GM18909 (cell line): ENCODE data around the gene TBC1D32.
A peak's percentile ranks its signal among the peaks of the same experiment; 100 is the strongest.
"Not testable (repeated sequence)": the region's sequence is repeated elsewhere in the genome, so short reads cannot be mapped to it uniquely, and the experiment has no call there.

Experiments used
- ATAC-seq: cut with Tn5 transposase; IDR thresholded peaks from one replicate; pipeline ENCODE4 v1.9.1; 2021; ENCODE audit warnings: mild to moderate bottlenecking; ENCODE audit not compliant: unreplicated experiment, poor library complexity

TBC1D32 gene

GRCh38 chr6:121236984-121237383, 97.3 kb downstream of the TBC1D32 start:
- ATAC-seq, result no peak

- ATAC-seq, result no peak
Observed at GRCh38 chr6:121235386-121235785, 98.9 kb downstream of the TBC1D32 start.

DNA sequence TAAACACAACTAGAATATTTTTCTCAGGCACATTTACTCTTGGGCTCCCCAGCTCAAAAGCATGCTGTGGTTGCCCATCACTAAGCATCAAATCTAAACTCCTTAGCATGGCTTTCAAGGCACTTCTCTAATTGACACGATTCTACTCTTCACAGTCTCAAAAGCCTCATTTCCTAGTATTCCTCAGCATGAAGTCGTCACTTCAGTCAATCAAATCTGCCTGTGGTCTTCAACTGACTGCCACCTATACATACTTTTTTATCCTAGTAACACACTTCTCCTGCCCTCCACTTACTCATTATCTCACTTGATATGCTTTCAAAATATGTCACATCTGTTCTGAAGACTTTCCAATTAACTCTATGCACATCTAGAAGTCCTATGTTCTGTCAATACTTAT, 110.3 kb downstream of the TBC1D32 start:
- ATAC-seq, result no peak

DNA sequence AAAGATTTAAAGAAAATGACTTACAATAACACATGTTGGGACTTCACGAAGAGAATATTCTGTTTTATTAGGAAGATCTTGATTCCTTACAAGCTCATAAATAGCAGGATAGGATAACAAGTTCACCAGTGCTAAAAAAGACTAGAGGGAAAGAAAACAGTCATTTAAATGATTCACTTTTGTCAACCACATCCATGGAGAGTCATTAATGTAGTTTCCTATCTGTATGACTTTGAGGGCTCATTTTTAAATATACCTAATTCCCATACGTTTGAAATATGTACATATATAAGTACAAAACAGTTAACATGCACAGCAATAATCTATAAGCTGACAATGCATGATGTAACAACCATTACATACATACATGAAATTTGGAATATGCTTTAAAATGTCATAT, 111.1 kb downstream of the TBC1D32 start:
- no peak for ATAC-seq

- ATAC-seq, result no peak
Observed at GRCh38 chr6:121222656-121223055, 111.6 kb downstream of the TBC1D32 start.

DNA sequence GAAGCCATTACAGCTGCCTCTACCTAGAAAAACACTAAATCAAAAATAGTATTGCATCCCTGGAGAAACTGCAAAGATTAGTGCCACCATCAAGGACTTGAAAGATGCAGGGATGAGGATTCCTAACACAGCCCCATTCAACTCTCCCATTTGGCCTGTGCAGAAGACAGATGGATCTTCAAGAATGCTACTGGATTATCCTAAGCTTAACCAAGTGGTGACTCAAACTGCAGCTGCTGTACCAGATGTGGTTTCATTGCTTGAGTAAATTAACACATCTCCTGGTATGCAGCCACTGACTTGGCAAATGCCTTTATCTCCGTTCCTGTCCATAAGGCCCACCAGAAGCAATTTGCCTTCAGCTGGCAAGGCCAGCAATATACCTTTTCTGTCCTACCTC, 117.4 kb downstream of the TBC1D32 start:
- no peak for ATAC-seq

GRCh38 chr6:121213341-121213740, 120.9 kb downstream of the TBC1D32 start:
- ATAC-seq, result not testable (repeated sequence)

DNA sequence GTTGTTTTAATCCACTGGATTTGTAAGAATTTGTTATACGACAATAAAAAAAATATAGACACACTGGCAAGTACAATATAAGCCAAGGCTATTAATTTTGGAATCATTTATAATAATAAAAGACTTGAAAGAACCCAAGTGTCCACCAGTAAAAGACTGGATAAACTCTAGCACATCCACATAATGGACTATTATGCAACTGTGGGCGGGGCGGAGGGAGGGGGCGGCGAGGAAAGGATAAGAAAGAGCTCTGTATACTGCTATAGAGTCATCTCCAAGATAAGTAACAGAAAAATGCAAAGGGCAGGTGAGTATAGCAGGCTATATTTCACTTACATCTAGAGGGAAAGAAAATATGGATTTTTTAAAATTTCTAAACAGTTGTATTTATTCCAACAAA, 123.3 kb downstream of the TBC1D32 start:
- ATAC-seq, result no peak

DNA sequence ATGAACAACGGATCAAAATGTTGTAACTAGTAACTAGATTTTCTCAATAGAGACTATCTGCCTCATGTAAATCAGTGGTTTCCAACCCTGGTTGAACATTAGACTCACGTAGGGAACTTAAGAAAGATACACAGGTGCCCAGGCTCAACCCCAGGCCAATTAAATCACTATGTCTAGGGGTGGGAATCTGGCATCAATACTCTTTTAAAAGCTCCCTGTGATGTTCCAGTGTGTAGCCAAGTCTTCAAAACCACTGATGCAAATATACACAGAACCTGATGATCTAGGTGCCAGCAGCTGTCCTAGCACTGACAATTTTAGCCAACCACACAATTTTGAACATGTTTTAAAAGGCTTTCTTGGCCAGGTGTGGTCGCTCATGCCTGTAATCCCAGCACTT, 128.7 kb downstream of the TBC1D32 start:
- ATAC-seq, result peak; percentile 82

DNA sequence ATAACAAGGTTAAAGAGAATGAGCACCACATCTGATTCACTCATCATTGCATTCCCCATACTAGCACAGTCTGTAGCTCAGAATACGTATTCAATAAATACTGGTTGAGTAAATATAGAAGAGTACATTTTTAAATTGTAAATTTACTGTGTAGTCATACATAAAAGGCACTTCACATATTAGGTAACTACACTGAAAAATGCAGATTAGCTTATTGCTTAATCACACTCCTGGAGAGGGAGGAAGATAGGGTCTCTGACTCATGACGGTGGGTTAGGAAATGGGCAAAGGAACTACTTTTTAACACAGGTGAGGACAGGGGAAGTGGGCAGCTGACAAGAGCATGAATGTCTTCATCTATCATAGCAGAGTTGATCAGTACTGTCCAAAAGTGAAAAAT, 133.2 kb downstream of the TBC1D32 start:
- no peak for ATAC-seq

GRCh38 chr6:121196042-121196441, 138.2 kb downstream of the TBC1D32 start:
- not testable (repeated sequence) for ATAC-seq

DNA sequence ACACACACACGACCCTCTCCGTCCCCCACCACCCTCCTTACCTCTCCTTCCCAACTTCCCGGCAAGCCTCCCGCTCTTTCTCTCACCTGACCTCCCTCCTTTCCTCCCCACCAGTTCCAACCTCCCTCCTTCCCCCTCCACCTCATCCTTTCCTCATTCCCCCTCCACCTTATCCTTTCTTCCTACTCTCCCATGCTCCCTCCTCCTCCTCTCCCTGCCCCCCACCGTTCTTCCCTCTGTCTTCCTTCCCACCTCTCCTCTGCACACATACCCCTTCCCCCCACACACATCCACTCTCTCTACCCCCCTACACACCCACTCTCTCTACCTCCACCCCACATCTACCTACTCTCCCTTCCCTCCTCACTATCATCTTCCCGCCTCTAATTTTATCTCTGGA, 144.2 kb downstream of the TBC1D32 start:
- ATAC-seq, result no peak

- ATAC-seq, result no peak
Observed at GRCh38 chr6:121188356-121188755, 145.9 kb downstream of the TBC1D32 start.

DNA sequence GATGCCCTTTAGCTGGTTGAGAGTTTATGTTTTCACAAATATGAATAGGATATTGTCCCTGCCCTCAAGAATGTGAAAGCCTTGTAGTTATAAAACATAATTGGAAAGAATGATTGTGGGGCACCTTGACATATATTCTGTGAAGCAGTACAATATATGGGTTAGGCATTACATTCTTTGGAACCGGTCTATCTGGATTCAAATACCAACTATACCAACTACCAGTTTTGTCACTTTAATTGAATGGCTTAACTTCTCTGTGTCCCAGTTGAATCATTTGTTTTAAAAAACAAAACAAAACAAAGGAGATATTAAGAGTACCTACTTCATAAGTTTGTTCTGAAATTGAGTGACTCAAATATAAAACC, 146.5 kb downstream of the TBC1D32 start:
- no peak for ATAC-seq

- ATAC-seq, result no peak
Observed at GRCh38 chr6:121187200-121187832, 147.0 kb downstream of the TBC1D32 start.

DNA sequence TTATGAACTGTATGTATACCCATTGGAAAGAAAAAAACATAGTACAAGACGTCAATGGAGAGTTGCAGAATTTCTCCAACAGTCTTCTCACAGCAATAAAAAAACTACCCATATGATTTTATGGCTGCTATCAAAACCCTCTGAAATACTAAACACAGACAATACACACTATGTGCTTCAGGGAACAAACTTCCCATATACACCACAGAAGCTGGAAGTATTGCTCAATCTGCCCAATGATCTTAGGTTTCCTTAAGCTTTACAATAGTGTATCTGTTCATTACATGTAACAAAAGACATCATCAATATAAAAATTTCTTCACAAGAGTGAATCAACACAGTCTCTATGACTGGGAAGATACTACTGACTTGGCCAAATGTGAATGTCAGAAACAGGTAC, 150.5 kb downstream of the TBC1D32 start:
- ATAC-seq, result no peak

DNA sequence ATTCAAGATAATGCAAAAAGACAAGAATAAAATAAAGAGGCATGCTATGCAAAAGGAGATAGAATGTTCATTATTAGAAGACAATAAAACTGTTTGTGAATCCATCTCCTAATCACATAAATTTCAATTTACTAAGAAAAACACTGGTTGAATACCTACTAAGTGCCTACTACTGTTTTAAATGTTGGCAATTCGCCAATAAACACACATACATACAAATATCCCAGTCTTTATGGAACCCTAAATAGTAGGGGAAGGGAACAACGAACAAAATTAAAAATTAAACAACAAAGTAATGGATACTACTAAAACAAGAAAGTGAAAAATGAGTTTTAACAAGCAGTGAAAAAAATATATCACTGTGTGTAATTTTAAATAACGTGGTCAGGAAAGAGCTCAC, 158.5 kb downstream of the TBC1D32 start:
- ATAC-seq, result no peak

DNA sequence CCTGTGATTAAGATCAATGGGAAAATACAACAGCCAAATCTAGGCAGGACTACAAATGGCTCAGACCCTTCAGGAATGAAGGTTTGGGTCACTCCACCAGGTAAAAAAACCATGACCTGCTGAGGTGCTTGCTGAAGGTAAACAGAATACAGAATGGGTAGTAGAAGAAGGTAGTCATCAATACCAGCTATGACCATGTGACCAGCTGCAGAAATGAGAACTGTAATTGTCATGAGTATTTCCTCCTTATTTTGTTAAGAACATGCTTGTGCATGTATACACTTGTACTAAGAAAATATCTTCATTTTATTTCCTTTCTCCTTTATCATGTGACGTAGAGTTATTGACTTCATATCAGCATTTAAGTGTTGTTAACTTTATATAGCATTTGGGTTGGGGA, 161.8 kb downstream of the TBC1D32 start:
- ATAC-seq, result not testable (repeated sequence)

GRCh38 chr6:121171879-121172278, 162.4 kb downstream of the TBC1D32 start:
- ATAC-seq, result no peak

GRCh38 chr6:121161886-121162285, 172.4 kb downstream of the TBC1D32 start:
- no peak for ATAC-seq

DNA sequence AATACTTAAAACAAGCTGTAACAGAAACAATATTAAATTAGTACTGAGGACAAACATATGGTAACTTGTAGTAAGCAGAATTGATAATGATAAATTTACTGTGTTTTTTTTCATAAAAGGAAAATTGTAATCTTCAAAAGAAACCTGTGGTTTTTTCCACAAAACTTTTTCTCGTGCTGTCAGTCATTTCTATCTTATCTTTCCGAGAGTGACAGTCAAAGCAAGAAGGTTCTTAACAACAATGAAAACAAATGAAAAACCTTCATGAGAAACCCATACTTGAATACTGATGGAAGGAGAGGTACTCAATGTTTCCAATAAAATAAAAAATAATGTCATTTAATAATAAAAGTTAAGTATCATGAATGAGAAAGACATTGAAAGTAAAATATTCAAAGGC, 174.0 kb downstream of the TBC1D32 start:
- no peak for ATAC-seq

DNA sequence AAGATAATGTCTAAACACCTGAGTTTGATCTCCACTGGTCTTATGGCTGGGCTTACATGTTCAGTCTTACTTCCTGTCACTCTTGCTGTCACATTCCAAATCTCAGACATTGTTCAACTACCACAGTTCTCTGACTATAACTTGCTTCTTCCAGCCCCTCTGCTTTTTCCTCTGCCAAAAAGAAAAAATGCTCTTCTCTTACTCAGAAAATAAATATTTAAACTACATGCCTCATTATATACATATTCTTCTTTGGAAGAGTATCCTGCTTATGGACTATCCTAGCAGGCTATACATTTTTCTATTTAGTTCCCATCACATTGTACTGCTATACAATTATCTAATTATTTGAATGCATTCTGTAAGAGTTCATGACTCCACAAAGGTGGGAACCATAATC, 175.4 kb downstream of the TBC1D32 start:
- ATAC-seq, result no peak

- ATAC-seq, result no peak
Observed at GRCh38 chr6:121158438-121158837, 175.8 kb downstream of the TBC1D32 start.
